HG03575 (cell line): ENCODE measurements around the gene USP21.
A peak's percentile ranks its signal among the peaks of the same experiment; 100 is the strongest.

Experiments used
- ATAC-seq: cut with Tn5 transposase; IDR thresholded peaks from one replicate; pipeline ENCODE4 v1.9.1; 2021; ENCODE audit not compliant: unreplicated experiment, insufficient number of reproducible peaks, low FRiP score; ENCODE audit errors: extremely low read depth

The USP21 gene

DNA sequence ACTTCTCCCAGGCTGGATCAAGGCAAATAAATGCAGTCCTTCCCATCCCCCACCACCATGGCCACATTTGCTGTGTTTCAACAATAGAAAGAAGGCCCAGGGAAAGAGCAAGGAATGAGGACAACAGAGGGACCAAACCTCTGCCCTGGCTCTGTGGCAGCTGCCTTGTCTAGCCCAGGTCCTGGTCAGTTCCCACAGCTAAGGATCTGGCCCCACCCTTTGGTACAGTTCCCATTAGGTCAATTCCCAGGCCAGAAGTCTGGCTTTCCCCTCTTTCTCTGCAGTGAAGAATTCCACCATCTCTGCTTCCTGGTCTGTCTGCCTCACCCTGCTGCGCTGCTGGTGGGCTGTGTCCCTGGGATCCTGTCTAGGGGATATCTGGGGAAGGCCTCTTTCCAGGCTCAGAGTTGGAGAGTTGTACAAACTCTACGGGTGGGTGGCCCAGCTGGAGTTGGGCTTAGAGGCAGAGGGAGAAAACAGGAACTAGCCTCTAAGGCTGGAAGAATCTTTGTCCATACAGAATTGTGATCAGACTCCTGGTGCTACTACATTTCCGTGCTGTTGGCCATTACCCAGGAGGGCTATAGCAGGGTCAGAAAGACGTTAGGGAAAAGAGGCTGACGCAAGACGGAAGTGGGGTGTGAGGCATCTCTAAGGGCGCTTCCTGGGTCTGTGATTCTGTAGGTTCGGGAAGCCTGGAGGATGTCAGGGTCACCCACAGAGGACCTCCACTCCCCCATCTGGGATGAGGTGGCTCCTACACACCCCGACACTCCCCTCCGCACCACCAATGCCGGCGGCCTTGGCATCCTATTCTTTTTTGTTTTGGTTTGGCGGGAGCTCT lies 41.9 kb downstream of the USP21 start:
- ATAC-seq: no peak

DNA sequence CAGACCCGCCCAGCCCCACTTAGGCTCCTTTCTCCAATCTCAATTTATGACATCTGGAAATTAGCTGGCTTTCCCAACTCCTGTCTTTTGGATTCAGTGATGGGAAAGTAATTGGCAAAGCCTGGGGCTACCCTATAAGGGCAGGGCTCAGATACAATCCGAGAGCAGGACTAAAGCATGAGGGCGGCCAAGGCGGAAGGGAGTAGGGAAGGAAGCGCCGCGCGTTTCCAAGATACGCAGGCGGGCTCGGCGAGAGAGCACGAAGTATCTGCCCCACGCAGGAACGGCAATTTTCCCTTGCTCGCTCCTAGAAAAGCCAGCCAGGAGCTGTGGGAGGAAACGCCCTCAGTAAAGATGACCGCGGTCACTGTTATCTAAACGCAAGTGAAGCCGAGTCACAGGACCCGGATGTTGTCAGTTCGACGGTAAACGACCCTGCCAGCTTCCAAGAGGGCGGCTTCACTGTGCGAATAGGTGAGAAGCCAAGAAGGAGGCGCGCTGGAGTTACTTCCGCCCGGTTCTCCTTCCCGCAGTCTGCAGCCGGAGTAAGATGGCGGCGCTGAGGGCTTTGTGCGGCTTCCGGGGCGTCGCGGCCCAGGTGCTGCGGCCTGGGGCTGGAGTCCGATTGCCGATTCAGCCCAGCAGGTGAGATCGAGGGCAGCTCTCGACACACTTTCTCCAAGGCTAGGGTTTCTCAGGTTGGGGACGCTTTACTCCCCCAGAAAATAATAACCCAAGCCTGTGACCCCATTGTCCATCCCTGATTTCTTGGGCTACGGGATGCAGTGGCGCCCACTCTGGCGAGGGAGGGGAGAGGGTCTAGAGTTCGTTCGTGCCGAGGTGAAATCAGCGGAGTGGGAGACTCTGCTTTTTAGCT lies 42.8 kb downstream of the USP21 start, which contains the start of gene NDUFS2:
TSS of gene NDUFS2 (plus strand) at position 532 of the 877 bp plus-strand sequence. CDS start at position 551, 19 bp downstream.
- peak; percentile 57 for ATAC-seq

- no peak for ATAC-seq
Measured at GRCh38 chr1:161206411-161207140, 47.3 kb downstream of the USP21 start.

GRCh38 chr1:161207173-161207572 lies 47.9 kb downstream of the USP21 start:
- no peak for ATAC-seq

DNA sequence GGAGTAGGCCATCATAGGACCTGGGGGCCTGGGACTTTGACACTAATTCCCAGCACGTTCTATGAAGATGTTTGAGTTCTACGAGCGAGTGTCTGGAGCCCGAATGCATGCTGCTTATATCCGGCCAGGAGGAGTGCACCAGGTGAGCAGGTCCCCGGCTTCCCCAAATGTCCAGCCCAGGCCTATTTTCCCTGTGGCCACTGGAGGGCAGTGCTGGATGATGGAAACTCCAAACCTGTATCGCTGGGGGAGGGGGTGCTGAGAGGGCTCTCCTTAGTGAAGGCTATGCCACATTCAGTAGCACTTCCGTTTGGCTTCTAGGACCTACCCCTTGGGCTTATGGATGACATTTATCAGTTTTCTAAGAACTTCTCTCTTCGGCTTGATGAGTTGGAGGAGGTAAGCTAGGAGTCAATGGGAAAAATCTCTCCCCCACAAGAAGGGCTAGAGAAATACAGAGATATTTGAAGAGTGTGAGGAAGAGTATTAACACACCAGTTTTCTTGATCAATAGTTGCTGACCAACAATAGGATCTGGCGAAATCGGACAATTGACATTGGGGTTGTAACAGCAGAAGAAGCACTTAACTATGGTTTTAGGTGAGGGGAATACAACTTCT lies 50.6 kb downstream of the USP21 start:
- ATAC-seq: no peak

DNA sequence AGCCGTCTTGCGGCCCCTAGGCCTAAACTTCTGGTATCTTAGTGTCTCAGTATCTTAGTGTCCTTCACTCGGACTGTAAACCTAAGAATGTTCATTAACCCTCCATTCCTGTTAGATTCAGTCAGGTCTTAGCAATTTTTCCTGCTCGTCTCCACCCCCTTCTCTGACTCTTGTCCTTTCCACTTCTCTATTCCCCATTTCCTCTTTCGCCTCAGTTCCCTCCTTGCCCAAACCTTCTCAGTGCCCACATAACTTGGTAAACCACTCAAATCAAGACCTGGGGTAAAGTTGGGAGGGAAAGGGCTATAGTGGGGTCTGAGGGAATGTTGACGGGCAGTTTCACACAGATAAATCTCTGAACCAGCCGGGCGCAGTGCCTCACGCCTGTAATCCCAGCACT lies 55.1 kb downstream of the USP21 start:
- ATAC-seq: no peak

GRCh38 chr1:161215076-161215475 lies 55.8 kb downstream of the USP21 start, which contains the start of gene FCER1G:
FCER1G (plus strand) TSS chr1:161215295; CDS start chr1:161215322, 27 bp downstream.
- no peak for ATAC-seq
